ENCODE data around the gene CCDC57. TPM values are rescaled to one million over a fixed set of nuclear protein-coding genes. Genes with fewer than 3 reads are reported as not detected.

CCDC57 gene
- total and polyA plus RNA-seq, 11 donors = 4.3 to 17.6 (median 9.5) TPM

DNA sequence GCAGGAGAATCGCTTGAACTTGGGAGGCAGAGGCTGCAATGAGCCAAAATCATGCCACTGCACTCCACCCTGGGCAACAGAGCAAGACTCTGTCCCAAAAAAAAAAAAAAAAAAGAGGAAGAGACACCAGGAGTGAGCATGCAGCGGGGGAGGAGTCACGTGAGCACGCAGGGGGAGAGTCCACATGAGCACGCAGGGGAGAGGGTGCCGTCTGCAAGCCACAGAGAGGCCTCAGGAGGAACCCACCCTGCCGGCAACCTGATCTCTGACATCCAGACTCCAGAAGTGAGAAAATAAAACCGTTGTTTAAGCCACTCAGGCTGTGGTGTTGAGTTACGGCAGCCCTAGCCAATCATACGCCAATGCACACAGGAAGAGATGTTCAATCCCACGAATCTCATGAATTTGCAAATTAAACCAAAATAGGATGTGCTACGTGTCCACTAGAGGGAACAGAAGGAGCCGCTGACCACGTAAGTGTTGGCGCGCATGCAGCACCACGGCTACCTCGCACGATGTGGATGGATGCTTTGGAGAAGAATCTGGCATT is 42.2 kb downstream of the CCDC57 start:
- ATAC-seq = peak; percentile 30 to 67 (median 44)
- Histone ChIP-seq H3K4me3 (no peak overlapping the region), H3K27me3 (no peaks in the 10 kb centered on the region), H3K36me3 (peaks cover 0 to 46% (median 25%) of the 10 kb centered on the region in 9 donors), H3K9me3 (no peaks in the 10 kb centered on the region), H3K4me1 (no peaks in the 10 kb centered on the region), H3K27ac (peak overlapping the region in 1 of 12 donors; percentile 6)
- DNase-seq = peak in 2 of 5 donors; percentile 62 to 75
- intact Hi-C loops (cut with DNase I) = no loop called here
- no peak for TF ChIP-seq CTCF (IDR thresholded peaks at IDR 0.05)
- no peak for TF ChIP-seq POLR2A (IDR thresholded peaks at IDR 0.05)
- WGBS, 4 donors = 78 to 85% (median 82%) methylated on average over 19 of the region's 19 CpGs

- 93 to 95% (median 94%) methylated on average over 6 of the region's 6 CpGs for WGBS, 4 donors
- DNase-seq (no peak), ATAC-seq (no peak)
- no peaks in the 10 kb centered on the region for H3K4me1 ChIP-seq
- H3K27me3 ChIP-seq = no peaks in the 10 kb centered on the region
- H3K36me3 ChIP-seq = peaks cover 0 to 39% (median 22%) of the 10 kb centered on the region in 9 donors
- TF ChIP-seq CTCF (IDR thresholded peaks at IDR 0.05) = no peak
- TF ChIP-seq POLR2A (IDR thresholded peaks at IDR 0.05) = no peak
- no peak overlapping the region for H3K4me3 ChIP-seq
- no peaks in the 10 kb centered on the region for H3K9me3 ChIP-seq
- intact Hi-C loops (cut with DNase I) = no loop called here
- no peak overlapping the region for H3K27ac ChIP-seq
Measured at GRCh38 chr17:82168568-82168967, 44.1 kb downstream of the CCDC57 start.

DNA sequence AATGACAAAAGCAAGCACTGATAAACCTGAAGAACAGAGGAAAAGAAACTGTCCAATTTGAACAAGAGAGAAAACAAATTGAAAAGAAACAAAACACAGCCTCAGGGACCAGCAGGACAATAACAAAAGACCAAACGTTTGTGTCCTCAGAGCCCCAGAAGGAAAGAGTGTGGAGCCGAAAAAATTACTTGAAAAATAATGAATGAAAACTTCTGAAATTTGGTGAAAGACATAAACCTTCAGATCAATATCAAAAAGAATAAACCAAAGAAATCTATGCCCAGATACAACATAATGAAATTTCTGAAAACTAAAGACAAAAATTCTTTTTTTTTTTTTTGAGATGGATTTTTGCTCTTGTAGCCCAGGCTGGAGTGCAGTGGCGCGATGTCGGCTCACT is 45.6 kb downstream of the CCDC57 start:
- Histone ChIP-seq H3K27ac (no peak overlapping the region), H3K27me3 (no peaks in the 10 kb centered on the region), H3K4me1 (no peaks in the 10 kb centered on the region), H3K4me3 (no peak overlapping the region), H3K9me3 (no peaks in the 10 kb centered on the region), H3K36me3 (peaks cover 0 to 36% (median 21%) of the 10 kb centered on the region in 9 donors)
- no peak for DNase-seq
- TF ChIP-seq POLR2A (IDR thresholded peaks at IDR 0.05) (no peak), CTCF (IDR thresholded peaks at IDR 0.05) (no peak)
- WGBS, 4 donors = 91 to 96% (median 95%) methylated on average over 5 of the region's 5 CpGs
- ATAC-seq = no peak
- intact Hi-C loops (cut with DNase I) = no loop called here

- DNase-seq (no peak), ATAC-seq (no peak)
- 94 to 98% (median 98%) methylated on average over 3 of the region's 3 CpGs for WGBS, 4 donors
- H3K4me1 ChIP-seq = no peaks in the 10 kb centered on the region
- no peaks in the 10 kb centered on the region for H3K9me3 ChIP-seq
- no peak for TF ChIP-seq POLR2A (IDR thresholded peaks at IDR 0.05)
- no peak for TF ChIP-seq CTCF (IDR thresholded peaks at IDR 0.05)
- H3K36me3 ChIP-seq = peaks cover 0 to 34% (median 19%) of the 10 kb centered on the region in 9 donors
- H3K27ac ChIP-seq = no peak overlapping the region
- no peak overlapping the region for H3K4me3 ChIP-seq
- intact Hi-C loops (cut with DNase I) = no loop called here
- no peaks in the 10 kb centered on the region for H3K27me3 ChIP-seq
Measured at GRCh38 chr17:82164853-82165252, 47.8 kb downstream of the CCDC57 start.

All from heart left ventricle (tissue), 16 donors.